NCI-H1417 (cell line): ENCODE results near the gene KRTAP9-1.
"Not testable (repeated sequence)": the region's sequence is repeated elsewhere in the genome, so short reads cannot be mapped to it uniquely, and the experiment has no call there.

Experiments
- DNase-seq, 3 experiments: peaks; one replicate each; lab custom pipeline; 2025; lab: John Stamatoyannopoulos, UW

The KRTAP9-1 gene

GRCh38 chr17:41178843-41179616 is 10.7 kb upstream of the KRTAP9-1 start:
- DNase-seq: no peak

GRCh38 chr17:41184480-41184961 is 5.2 kb upstream of the KRTAP9-1 start, which contains the start of gene KRTAP4-1:
Gene KRTAP4-1 (minus strand): TSS chr17:41184911. CDS start chr17:41184854, 57 bp downstream.
- DNase-seq: no peak

- DNase-seq: no peak
Observed at GRCh38 chr17:41185001-41185400, 4.7 kb upstream of the KRTAP9-1 start.

GRCh38 chr17:41186872-41187271 is 2.8 kb upstream of the KRTAP9-1 start:
- DNase-seq: no peak

GRCh38 chr17:41190328-41190727 is 641 bp downstream of the KRTAP9-1 start:
- DNase-seq: no peak

- no peak for DNase-seq
Observed at GRCh38 chr17:41196068-41196467, 6.4 kb downstream of the KRTAP9-1 start.

GRCh38 chr17:41199421-41200078 is 9.9 kb downstream of the KRTAP9-1 start:
- DNase-seq: no peak

- DNase-seq: peak; percentile 29 to 78 (median 56)
Observed at GRCh38 chr17:41211845-41212466, 22.3 kb downstream of the KRTAP9-1 start.

- DNase-seq: peak in 2 of 3 experiments; percentile 55 to 78
Observed at GRCh38 chr17:41212524-41213169, 23.0 kb downstream of the KRTAP9-1 start.

- no peak for DNase-seq
Observed at GRCh38 chr17:41215681-41216080, 26.0 kb downstream of the KRTAP9-1 start.

- no peak for DNase-seq
Observed at GRCh38 chr17:41223821-41224220, 34.1 kb downstream of the KRTAP9-1 start.

- no peak for DNase-seq
Observed at GRCh38 chr17:41226051-41226450, 36.4 kb downstream of the KRTAP9-1 start.

GRCh38 chr17:41226598-41227095 is 37.0 kb downstream of the KRTAP9-1 start, which contains the start of gene KRTAP9-2:
Gene KRTAP9-2 (plus strand): TSS chr17:41226648. CDS start chr17:41226655, 7 bp downstream.
- not testable (repeated sequence) for DNase-seq

GRCh38 chr17:41230094-41230493 is 40.4 kb downstream of the KRTAP9-1 start:
- DNase-seq: no peak

GRCh38 chr17:41231731-41232130 is 42.0 kb downstream of the KRTAP9-1 start:
- no peak for DNase-seq

GRCh38 chr17:41232399-41233105 is 42.9 kb downstream of the KRTAP9-1 start, which contains the start of gene KRTAP9-3:
Gene KRTAP9-3 (plus strand): TSS chr17:41232449. CDS start chr17:41232502, 53 bp downstream.
- DNase-seq: peak in 1 of 3 experiments; percentile 18

GRCh38 chr17:41237116-41237515 is 47.4 kb downstream of the KRTAP9-1 start:
- not testable (repeated sequence) for DNase-seq

GRCh38 chr17:41237949-41238437 is 48.3 kb downstream of the KRTAP9-1 start, which contains the start of gene KRTAP9-8:
Gene KRTAP9-8 (plus strand): TSS chr17:41237999. CDS start chr17:41238052, 53 bp downstream.
- DNase-seq: not testable (repeated sequence)
